HEK293 (cell line): ENCODE data around the gene NCAPG2.

Source experiments
- CTCF ChIP-seq: fragments of 450-650 bp; formaldehyde crosslinking; IDR thresholded peaks from 2 replicates; pipeline ENCODE4 v1.5.1; 2016; ENCODE audit warnings: missing biosample characterization, missing genetic modification characterization
- HOXA7 ChIP-seq: sonication (generic); formaldehyde crosslinking; IDR thresholded peaks from 2 replicates; pipeline ENCODE4 v1.8.1; 2022; ENCODE audit warnings: missing genetic modification reagents, borderline replicate concordance
- SALL2 ChIP-seq: fragments of 450-650 bp; formaldehyde crosslinking; IDR thresholded peaks from 2 replicates; pipeline ENCODE4 v1.5.0; 2017; ENCODE audit warnings: missing biosample characterization, mild to moderate bottlenecking, missing genetic modification characterization, borderline replicate concordance
- ZBTB7A ChIP-seq: fragments of 450-650 bp; formaldehyde crosslinking; IDR thresholded peaks from 2 replicates; pipeline ENCODE4 v1.5.1; 2016; ENCODE audit warnings: low read depth, missing biosample characterization, missing genetic modification characterization
- ZNF24 ChIP-seq: fragments of 450-650 bp; formaldehyde crosslinking; IDR thresholded peaks from 2 replicates; pipeline ENCODE4 v1.5.1; 2016; ENCODE audit warnings: missing biosample characterization, missing genetic modification characterization
- ZNF394 ChIP-seq: fragments of 450-650 bp; formaldehyde crosslinking; IDR thresholded peaks from 2 replicates; pipeline ENCODE4 v1.5.1; 2016; ENCODE audit warnings: missing biosample characterization, missing genetic modification characterization, mild to moderate bottlenecking, moderate library complexity, borderline replicate concordance
- ZNF473 ChIP-seq: fragments of 450-650 bp; formaldehyde crosslinking; IDR thresholded peaks from 2 replicates; pipeline ENCODE4 v1.5.1; 2017; ENCODE audit warnings: missing biosample characterization, missing genetic modification characterization
- ZNF501 ChIP-seq: fragments of 450-650 bp; formaldehyde crosslinking; IDR thresholded peaks from 2 replicates; pipeline ENCODE4 v1.5.1; 2016; ENCODE audit warnings: missing biosample characterization, missing genetic modification characterization
- ZNF561 ChIP-seq: fragments of 450-650 bp; IDR thresholded peaks from 2 replicates; pipeline ENCODE4 v1.5.1; 2018; ENCODE audit warnings: missing biosample characterization, missing genetic modification characterization, borderline replicate concordance
- ZNF830 ChIP-seq: fragments of 450-650 bp; IDR thresholded peaks from 2 replicates; pipeline ENCODE4 v1.5.0; 2018; ENCODE audit warnings: missing biosample characterization, missing genetic modification characterization, low read depth, mild to moderate bottlenecking, moderate library complexity

- TF ChIP-seq CTCF (tag by site-specific recombination) (no peak), ZNF473 (tag by site-specific recombination) (no peak), ZNF830 (tag by site-specific recombination) (no peak), ZNF561 (tag by site-specific recombination) (no peak), SALL2 (no peak), ZNF394 (no peak), ZNF501 (tag by site-specific recombination) (no peak), ZNF24 (tag by site-specific recombination) (no peak), ZBTB7A (tag by site-specific recombination) (no peak), HOXA7 (CRISPR knock-in tag) (no peak)
These were observed 29.3 kb upstream of the NCAPG2 start for GRCh38 chr7:158733775-158734494.
